K562 (cell line): ENCODE results near the gene KDM2B. TPM values are rescaled to one million over a fixed set of nuclear protein-coding genes. Genes with fewer than 3 reads are reported as not detected.

Source experiments
- ATAC-seq: fragments of 200-7000 bp; cut with Tn5 transposase; 3 replicates; pipeline ENCODE4 v1.9.1; 2020; ENCODE audit warnings: moderate library complexity
- BruUV-seq: library from RNA; stranded (reverse); fragments of 400-500 nt; replicated peaks from 2 replicates; lab custom pipeline; 2021; lab: Mats Ljungman, UMichigan
- CTCF ChIA-PET: fragments of 300-600 bp; formaldehyde crosslinking; extraction: SDS; loops from one replicate; lab custom pipeline; 2021; ENCODE audit warnings: low intra/inter-chr PET ratio; lab: Yijun Ruan, JAX
- POLR2A ChIA-PET: fragments of 300-600, 350-650 bp; sonication (Branson Sonifier 250); formaldehyde crosslinking; extraction: SDS; loops from one replicate; lab custom pipeline; 2021; ENCODE audit warnings: antibody characterized with exemption, inconsistent platforms; lab: Yijun Ruan, JAX
- DNase-seq, 4 experiments: peaks; one replicate each; pipeline versions ENCODE4 v3.0.0 to v3.0.0-alpha.2; 2011 to 2018; ENCODE audit warnings: low spot score in 3 of 4, mixed read lengths in 3 of 4; ENCODE audit errors: extremely low read depth in 1 of 4
- FAIRE-seq: peaks from 2 replicates; lab custom pipeline; 2011; peaks lifted over from hg19 to GRCh38; lab: Jason Lieb, UNC
- H2AFZ ChIP-seq: 2 replicates; pipeline ENCODE4 v1.6.0; 2011; ENCODE audit warnings: low read depth, low read length, control low read depth, inconsistent platforms
- H3K27ac ChIP-seq: fragments of 200-600 bp; 3 replicates; pipeline ENCODE4 v1.8.0; 2011; ENCODE audit warnings: low read depth, mild to moderate bottlenecking, control low read depth, inconsistent platforms, low read length, moderate library complexity, mixed read lengths; ENCODE audit errors: extremely low read depth
- H3K27me3 ChIP-seq, 2 experiments: fragments of 300-600 bp in 1 of 2; 2 replicates in 1 of 2; 3 replicates in 1 of 2; pipeline versions ENCODE4 v1.6.0 to v1.8.0; 2011; ENCODE audit warnings: inconsistent platforms in 2 of 2, low read length in 2 of 2, mild to moderate bottlenecking in 1 of 2, mixed read lengths in 1 of 2, moderate library complexity in 1 of 2; ENCODE audit not compliant: control insufficient read depth in 2 of 2, insufficient read depth in 2 of 2
- H3K36me3 ChIP-seq: fragments of 300-600 bp; 3 replicates; pipeline ENCODE4 v1.8.0; 2011; ENCODE audit warnings: mild to moderate bottlenecking, low read length, inconsistent platforms; ENCODE audit not compliant: control insufficient read depth, insufficient read depth
- H3K4me1 ChIP-seq, 2 experiments: fragments of 200-600 bp in 1 of 2; replicated peaks in 1 of 2; 2 replicates in 1 of 2; 3 replicates in 1 of 2; pipeline versions ENCODE4 v1.5.1 to v1.8.0; 2011; ENCODE audit warnings: inconsistent platforms in 2 of 2, low read length in 2 of 2, mild to moderate bottlenecking in 1 of 2, mixed read lengths in 1 of 2, moderate library complexity in 1 of 2; ENCODE audit not compliant: control insufficient read depth in 2 of 2, insufficient read depth in 2 of 2
- H3K4me2 ChIP-seq: 2 replicates; pipeline ENCODE4 v1.6.1; 2011; ENCODE audit warnings: low read length, control low read depth, inconsistent platforms, mixed read lengths; ENCODE audit not compliant: insufficient read depth
- H3K4me3 ChIP-seq: fragments of 200-600 bp; sonication (generic), shearing (Covaris generic); 2 replicates; pipeline ENCODE4 v1.5.1; 2016; ENCODE audit warnings: control low read depth, inconsistent platforms
- H3K79me2 ChIP-seq: fragments of 200-600 bp; 3 replicates; pipeline ENCODE4 v1.8.0; 2011; ENCODE audit warnings: low read length, inconsistent platforms; ENCODE audit not compliant: control insufficient read depth, insufficient read depth
- H3K9ac ChIP-seq, 2 experiments: 2 replicates each; pipeline versions ENCODE4 v1.6.0 to v1.6.1; 2011; ENCODE audit warnings: low read depth in 2 of 2, low read length in 2 of 2, control low read depth in 1 of 2, inconsistent platforms in 1 of 2, mild to moderate bottlenecking in 1 of 2, mixed read lengths in 1 of 2; ENCODE audit not compliant: insufficient read depth in 1 of 2
- H3K9me1 ChIP-seq: one replicate; pipeline ENCODE4 v1.6.0; 2011; ENCODE audit warnings: inconsistent platforms, mild to moderate bottlenecking, low read length, moderate library complexity; ENCODE audit not compliant: control insufficient read depth, insufficient read depth
- H3K9me3 ChIP-seq: replicated peaks from 2 replicates; pipeline ENCODE4 v1.5.1; 2011; ENCODE audit warnings: low read depth, low read length, inconsistent platforms; ENCODE audit not compliant: control insufficient read depth, insufficient read depth
- H4K20me1 ChIP-seq: replicated peaks from 2 replicates; pipeline ENCODE4 v1.6.1; 2011; ENCODE audit warnings: low read length, inconsistent platforms, mixed read lengths; ENCODE audit not compliant: control insufficient read depth, insufficient read depth
- ARID1B ChIP-seq: fragments of 450-650 bp; IDR thresholded peaks from 2 replicates; pipeline ENCODE4 v1.6.1; 2016; ENCODE audit warnings: antibody characterized with exemption, mild to moderate bottlenecking, inconsistent platforms
- CBX3 ChIP-seq, 2 experiments: IDR thresholded peaks; 1 replicate in 1 of 2; 2 replicates in 1 of 2; pipeline ENCODE4 v1.6.1; 2012; ENCODE audit warnings: inconsistent platforms in 2 of 2, low read length in 2 of 2, borderline replicate concordance in 1 of 2, control low read depth in 1 of 2
- MCM5 ChIP-seq: fragments of 450-650 bp; IDR thresholded peaks from 2 replicates; pipeline ENCODE4 v1.6.1; 2016; ENCODE audit warnings: low read depth
- NEUROD1 ChIP-seq: fragments of 150-350 bp; IDR thresholded peaks from 2 replicates; pipeline ENCODE4 v1.6.1; 2014; ENCODE audit warnings: borderline replicate concordance, low read length, low read depth; ENCODE audit not compliant: partially characterized antibody
- NFIX ChIP-seq: fragments of 250-450 bp; sonication (Bioruptor Pico); IDR thresholded peaks from 2 replicates; pipeline ENCODE4 v1.4.0; 2020; ENCODE audit warnings: low read depth, mild to moderate bottlenecking, moderate library complexity
- POLR2A ChIP-seq: fragments of 450-650 bp; conservative IDR thresholded peaks from 2 replicates; pipeline ENCODE4 v1.6.1; 2016
- PREB ChIP-seq: sonication (generic); formaldehyde crosslinking; IDR thresholded peaks from 2 replicates; pipeline ENCODE4 v1.8.1; 2023; ENCODE audit warnings: mild to moderate bottlenecking, missing genetic modification reagents
- RNF219 ChIP-seq: fragments of 250-450 bp; sonication (Bioruptor Pico); IDR thresholded peaks from 2 replicates; pipeline ENCODE4 v1.5.0; 2022; ENCODE audit warnings: mild to moderate bottlenecking
- ZC3H4 ChIP-seq: sonication (generic); formaldehyde crosslinking; IDR thresholded peaks from 2 replicates; pipeline ENCODE4 v1.9.0; 2021; ENCODE audit warnings: missing genetic modification reagents, borderline replicate concordance
- ZNF274 ChIP-seq: IDR thresholded peaks from 2 replicates; pipeline ENCODE4 v1.6.1; 2011; ENCODE audit warnings: low read depth, mild to moderate bottlenecking, low read length, moderate library complexity, borderline replicate concordance
- WGBS: fragments of 100-300 bp; shearing (Covaris generic); methylation state at CpG from one replicate; pipeline ENCODE4 v1.1.6; 2016; ENCODE audit warnings: low coverage, mixed read lengths; ENCODE audit not compliant: insufficient coverage; ENCODE audit errors: missing lambda C conversion rate; 5-methylcytosine and 5-hydroxymethylcytosine counted together
- in situ Hi-C: fragments of 300-500 bp; cut with MboI; formaldehyde crosslinking; loops from 4 replicates; pipeline ENCODE4 v1.15.0; 2018; ENCODE audit warnings: inconsistent platforms, mixed read lengths
- intact Hi-C: fragments of 100-400 bp; cut with micrococcal nuclease; formaldehyde crosslinking; loops from 2 replicates; pipeline ENCODE4 v1.14.2; 2022
- polyA plus RNA-seq, 8 experiments: library from polyadenylated mRNA; depleted of rRNA in 4 of 8; stranded (reverse) in 5 of 8; unstranded in 3 of 8; fragments of >200 nt; fragmentation: Nextera tagmentation in 2 of 8; fragmentation: Illumina TruSeq in 1 of 8; extraction: Ambion mirVana in 2 of 8; extraction: Trizol in 1 of 8; gene quantifications; 2 replicates each; pipeline versions ENCODE4 v1.2.1 to v1.2.3, GENCODE V29; 2011 to 2014; ENCODE audit warnings: inconsistent platforms in 1 of 8, missing spikeins in 1 of 8
- total RNA-seq, 7 experiments: library from RNA; depleted of rRNA in 6 of 7; stranded (reverse); fragments of >200 nt in 6 of 7; fragmentation: Illumina TruSeq in 2 of 7; extraction: Trizol in 2 of 7; gene quantifications; 2 replicates each; pipeline versions ENCODE4 v1.2.1 to v1.2.3, GENCODE V29; 2011 to 2021; ENCODE audit warnings: low replicate concordance in 1 of 7
- TF ChIP-seq, protein P1 (sequence below): IDR thresholded peaks from 2 replicates; pipeline ENCODE4 v1.6.1; 2011; ENCODE audit warnings: borderline replicate concordance, low read depth, mild to moderate bottlenecking, moderate library complexity, low read length; ENCODE audit not compliant: insufficient read depth, poor library complexity, severe bottlenecking

The KDM2B gene
- total and polyA plus RNA-seq, 9 of the 15 experiments (the other 6 are each of a cell fraction or from before 2014, with no cell fraction given) = 7.4 to 50.5 (median 22.5) TPM

- H3K4me1 ChIP-seq = peaks cover 8 to 12% of the 10 kb centered on the region in 2 experiments
- WGBS = 86% methylated on average over 5 of the region's 5 CpGs
- DNase-seq (no peak), FAIRE-seq (no peak), ATAC-seq (no peak)
- intact Hi-C loops = no loop called here
- H3K4me2 ChIP-seq = no peak overlapping the region
- no peak overlapping the region for H3K27ac ChIP-seq
- in situ Hi-C loops = no loop called here
- H2AFZ ChIP-seq = no peak overlapping the region
- no peaks in the 10 kb centered on the region for H3K9me1 ChIP-seq
- peaks cover 95% of the 10 kb centered on the region for H3K79me2 ChIP-seq
- no TSS peak for BruUV-seq
- peaks cover 15% of the 10 kb centered on the region for H4K20me1 ChIP-seq
- peak overlapping the region in 1 of 2 experiments; percentile 31; a peak in 1 of 4 replicates for H3K9ac ChIP-seq
- H3K36me3 ChIP-seq = peaks cover 26% of the 10 kb centered on the region
- no peaks in the 10 kb centered on the region for H3K9me3 ChIP-seq
- POLR2A ChIA-PET = interaction anchor here (0.7 kb wide), 2 partner anchors 8 to 93 kb away, joined by 3 read pairs; no protein-coding TSS in a partner anchor
- no peaks in the 10 kb centered on the region for H3K27me3 ChIP-seq
- no peak overlapping the region for H3K4me3 ChIP-seq
- CTCF ChIA-PET = no interaction called here
- no peak for TF ChIP-seq ZC3H4 (CRISPR knock-in tag)
- no peak for TF ChIP-seq NEUROD1
- no peak for TF ChIP-seq CBX3 (IDR thresholded peaks at IDR 0.05; ENCODE audit: borderline replicate concordance in 1 of 2, low read length in 2 of 2)
- TF ChIP-seq ZNF274 = no peak
- TF ChIP-seq, protein P1, sequence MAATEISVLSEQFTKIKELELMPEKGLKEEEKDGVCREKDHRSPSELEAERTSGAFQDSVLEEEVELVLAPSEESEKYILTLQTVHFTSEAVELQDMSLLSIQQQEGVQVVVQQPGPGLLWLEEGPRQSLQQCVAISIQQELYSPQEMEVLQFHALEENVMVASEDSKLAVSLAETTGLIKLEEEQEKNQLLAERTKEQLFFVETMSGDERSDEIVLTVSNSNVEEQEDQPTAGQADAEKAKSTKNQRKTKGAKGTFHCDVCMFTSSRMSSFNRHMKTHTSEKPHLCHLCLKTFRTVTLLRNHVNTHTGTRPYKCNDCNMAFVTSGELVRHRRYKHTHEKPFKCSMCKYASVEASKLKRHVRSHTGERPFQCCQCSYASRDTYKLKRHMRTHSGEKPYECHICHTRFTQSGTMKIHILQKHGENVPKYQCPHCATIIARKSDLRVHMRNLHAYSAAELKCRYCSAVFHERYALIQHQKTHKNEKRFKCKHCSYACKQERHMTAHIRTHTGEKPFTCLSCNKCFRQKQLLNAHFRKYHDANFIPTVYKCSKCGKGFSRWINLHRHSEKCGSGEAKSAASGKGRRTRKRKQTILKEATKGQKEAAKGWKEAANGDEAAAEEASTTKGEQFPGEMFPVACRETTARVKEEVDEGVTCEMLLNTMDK = no peak
- TF ChIP-seq ARID1B = no peak
- TF ChIP-seq MCM5 = no peak
- TF ChIP-seq POLR2A = no peak
- no peak for TF ChIP-seq RNF219 (CRISPR knock-in tag)
- TF ChIP-seq NFIX (CRISPR knock-in tag) = no peak
- no peak for TF ChIP-seq PREB
Observed at GRCh38 chr12:121461048-121461447, 119.8 kb downstream of the KDM2B start.
